H1 (cell line): ENCODE data around the gene MCHR1. TPM values are rescaled to one million over a fixed set of nuclear protein-coding genes. Genes with fewer than 3 reads are reported as not detected.

ENCODE experiments used
- BACH1 ChIP-seq: IDR thresholded peaks from 2 replicates; pipeline ENCODE4 v1.6.1; 2012; ENCODE audit warnings: low read length, improper control_type of control experiment
- EGR1 ChIP-seq: IDR thresholded peaks from 2 replicates; pipeline ENCODE4 v1.6.1; 2011; ENCODE audit warnings: low read depth, low read length, borderline replicate concordance
- JUND ChIP-seq: IDR thresholded peaks from 2 replicates; pipeline ENCODE4 v1.6.1; 2011; ENCODE audit warnings: mild to moderate bottlenecking, improper control_type of control experiment, low read length
- SP1 ChIP-seq: IDR thresholded peaks from 2 replicates; pipeline ENCODE4 v1.6.1; 2011; ENCODE audit warnings: low read depth, low read length
- ZNF274 ChIP-seq: IDR thresholded peaks from 2 replicates; pipeline ENCODE4 v1.7.0; 2012; ENCODE audit warnings: low read length, borderline replicate concordance; ENCODE audit errors: extremely low read depth
- polyA plus RNA-seq, 7 experiments: library from polyadenylated mRNA; depleted of rRNA in 3 of 7; stranded (reverse) in 5 of 7; unstranded in 2 of 7; fragments of >200 nt in 5 of 7; fragments of 200-250 nt in 2 of 7; gene quantifications; 1 replicate in 5 of 7; 2 replicates in 1 of 7; 4 replicates in 1 of 7; pipeline versions ENCODE4 v1.2.1 to v1.2.3, GENCODE V29; 2011 to 2013; ENCODE audit warnings: missing spikeins in 2 of 7, mixed read lengths in 2 of 7
- total RNA-seq: library from RNA; stranded (reverse); fragmentation: NEBNext Ultra II Directional; extraction: Animal tissue kit (Norgen Biotek cat#: 25700); gene quantifications from 2 replicates; pipeline ENCODE4 v1.2.1, GENCODE V29; 2021

The MCHR1 gene
- total and polyA plus RNA-seq, 2 of the 8 experiments (the other 6 are each of a cell fraction or from before 2014, with no cell fraction given) = 0.91 to 7.6 TPM

DNA sequence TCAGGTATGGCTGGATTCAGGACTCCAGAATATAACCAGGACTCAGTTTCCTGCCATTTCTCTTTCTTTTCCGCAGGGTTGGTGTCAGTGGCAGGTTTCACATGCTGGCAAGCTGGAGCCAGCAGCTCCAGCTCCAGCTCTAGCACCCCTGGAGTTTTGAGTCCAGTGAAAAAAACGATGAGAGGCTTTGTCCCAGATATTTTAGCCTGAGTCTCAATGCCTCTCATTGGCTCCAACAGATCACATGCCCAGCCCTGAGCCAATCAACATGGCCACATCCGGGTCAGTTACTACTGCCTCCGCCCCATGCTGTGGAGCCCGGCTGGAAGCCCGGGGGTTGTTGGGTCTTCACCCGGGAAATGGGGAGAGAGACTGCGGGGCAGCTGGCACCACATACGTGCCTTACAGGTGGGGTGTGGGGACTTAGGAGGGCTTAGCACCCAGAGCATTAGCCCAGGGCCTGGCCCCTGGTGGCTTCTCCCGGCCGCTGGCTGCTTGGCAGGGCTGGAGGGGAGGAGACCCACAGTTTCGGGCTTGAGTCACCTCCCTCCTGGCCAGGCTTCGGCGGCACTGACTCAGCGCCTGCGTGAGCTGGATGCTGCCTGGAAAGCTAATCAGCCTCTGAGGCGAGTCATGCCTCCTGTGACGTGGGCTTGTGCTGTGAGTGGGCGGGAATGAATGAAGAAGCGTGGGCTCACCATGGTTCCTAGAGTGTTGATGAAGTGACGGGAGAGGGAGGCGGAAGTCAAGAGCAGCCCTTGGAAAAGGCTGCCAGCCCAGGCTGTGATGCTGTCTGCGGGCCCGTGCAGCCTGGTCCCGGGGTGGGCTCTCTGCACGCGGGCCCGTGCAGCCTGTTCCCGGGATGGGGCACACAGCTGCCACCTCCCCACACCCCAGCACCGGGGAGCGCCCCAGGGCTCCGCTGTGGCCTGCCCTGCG lies 27.5 kb upstream of the MCHR1 start (continued):
- TF ChIP-seq EGR1 = peak; percentile 70; the same call in 1 of the 2 replicates
- peak; percentile 76 for TF ChIP-seq BACH1
- TF ChIP-seq ZNF274 = no peak
- TF ChIP-seq JUND = peak; percentile 23; the same call in 1 of the 2 replicates
- 0 out of 2 replicates have a peak, but pooled peaks have one; percentile 38 for TF ChIP-seq SP1
